Dedifferentiated amniotic fluid mesenchymal stem cell (primary cell): ENCODE results near the gene PRX.
"Not testable (repeated sequence)": the region's sequence is repeated elsewhere in the genome, so short reads cannot be mapped to it uniquely, and the experiment has no call there.

Experiments
- DNase-seq: peaks from one replicate; pipeline ENCODE4 v3.0.0-alpha.2; 2016; ENCODE audit errors: extremely low spot score

PRX gene

GRCh38 chr19:40389404-40390083, 23.6 kb downstream of the PRX start:
- no peak for DNase-seq

DNA sequence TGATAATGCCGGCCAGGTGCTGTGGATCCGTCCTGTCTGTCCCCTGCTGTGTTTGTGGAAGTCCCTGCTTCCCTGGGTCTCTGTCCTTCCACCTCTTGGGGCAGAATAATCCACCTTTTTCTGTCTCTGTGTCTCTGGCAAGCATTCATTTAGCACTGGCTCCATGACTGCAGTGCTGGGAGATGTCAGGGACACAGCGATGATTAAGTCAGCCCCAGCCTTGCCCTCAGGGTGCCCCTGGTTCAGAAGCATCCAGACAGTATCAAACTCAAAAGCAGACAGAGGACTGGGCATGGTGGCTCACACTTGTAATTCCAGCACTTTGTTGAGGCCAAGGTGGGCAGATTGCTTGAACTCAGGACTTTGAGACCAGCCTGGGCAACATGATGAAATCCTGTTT, 24.7 kb downstream of the PRX start:
- DNase-seq, result no peak

- no peak for DNase-seq
Measured at GRCh38 chr19:40387155-40387554, 26.0 kb downstream of the PRX start.

DNA sequence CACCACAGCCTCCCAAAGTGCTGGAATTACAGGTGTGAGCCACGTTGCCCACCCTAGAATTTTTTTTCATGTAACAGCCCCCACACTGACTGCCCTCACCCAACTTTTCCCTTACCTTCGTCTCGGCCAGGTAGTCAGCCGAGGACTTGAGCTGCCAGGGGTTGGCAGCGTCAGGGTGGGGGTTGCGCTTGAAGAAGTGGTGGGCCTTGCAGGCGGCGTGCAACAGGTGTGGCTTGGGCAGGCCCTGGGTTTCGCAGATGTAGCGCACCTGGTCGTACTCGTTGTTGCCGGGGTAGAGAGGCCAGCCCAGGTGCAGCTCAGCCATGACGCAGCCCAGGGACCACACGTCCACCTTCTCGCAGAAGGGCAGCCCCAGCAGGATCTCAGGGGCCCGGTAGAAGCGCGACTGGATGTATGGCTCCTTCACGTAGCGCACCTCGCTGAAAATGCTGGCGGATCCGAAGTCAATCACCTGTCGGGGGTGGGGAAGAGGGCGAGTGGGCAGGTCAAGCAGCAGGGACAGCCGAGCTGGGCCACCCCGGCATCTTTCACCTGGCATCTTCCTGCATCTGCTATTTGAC, 29.4 kb downstream of the PRX start:
- no peak for DNase-seq

GRCh38 chr19:40381321-40381720, 31.9 kb downstream of the PRX start:
- DNase-seq, result no peak

DNA sequence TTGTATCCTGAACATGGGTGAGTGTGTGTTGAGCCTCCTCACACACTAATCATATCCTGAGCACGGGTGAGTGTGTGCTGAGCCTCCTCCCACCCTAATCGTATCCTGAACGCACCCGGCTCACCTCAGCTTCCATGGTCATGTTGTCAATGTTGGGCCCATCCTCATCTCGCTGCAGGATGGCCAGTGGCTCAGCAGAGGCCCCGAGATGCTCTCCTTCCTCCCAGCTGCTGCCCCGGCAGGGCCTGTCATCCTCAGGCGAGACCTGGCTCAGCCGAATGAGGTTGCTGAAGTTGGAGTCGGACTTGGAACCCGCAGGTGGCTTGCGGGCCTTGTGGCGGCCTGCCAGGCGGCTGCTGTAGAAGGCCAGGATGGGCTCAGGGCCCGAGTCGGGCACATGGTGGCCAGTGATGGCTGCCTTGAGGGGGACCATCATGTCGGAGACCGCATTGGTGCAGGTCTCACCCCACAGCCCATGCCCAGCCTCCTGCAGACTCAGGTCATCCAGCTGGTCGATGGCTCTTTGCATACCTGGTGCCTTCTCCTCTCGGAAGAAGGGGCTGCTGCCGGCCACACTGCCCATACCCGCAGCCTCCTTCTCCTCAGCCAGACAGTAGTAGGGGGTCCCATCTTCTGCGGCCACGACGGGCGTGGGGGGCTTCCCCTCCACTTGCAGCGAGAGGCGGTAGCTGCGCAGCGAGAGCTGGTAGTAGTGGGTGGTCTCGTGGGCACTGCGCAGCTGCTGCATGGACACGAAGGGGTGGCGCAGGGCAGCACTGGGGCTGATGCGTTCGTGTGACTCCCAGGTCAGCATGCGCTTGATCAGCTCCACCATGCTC, 32.8 kb downstream of the PRX start:
- DNase-seq, result no peak

- no peak for DNase-seq
Measured at GRCh38 chr19:40379446-40380198, 33.6 kb downstream of the PRX start.

DNA sequence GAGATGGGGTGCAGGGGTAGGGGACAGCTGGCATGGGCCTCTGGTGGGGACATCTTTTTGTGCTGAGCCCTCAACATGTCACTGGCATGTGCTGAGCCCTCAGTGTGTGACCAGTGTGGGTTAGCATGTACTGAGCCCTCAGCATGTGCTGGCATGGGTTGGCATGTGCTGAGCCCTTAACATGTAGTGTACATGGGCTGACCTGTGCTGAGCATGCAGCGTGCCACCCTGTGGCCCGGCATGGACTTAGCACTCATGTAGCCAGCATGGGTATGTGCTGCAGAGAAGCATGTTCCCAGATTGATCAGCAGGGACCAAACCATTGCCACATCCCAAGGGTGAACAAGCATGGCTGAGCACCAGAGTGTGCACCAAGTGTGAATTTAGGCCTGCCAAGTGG, 34.7 kb downstream of the PRX start:
- DNase-seq, result no peak

DNA sequence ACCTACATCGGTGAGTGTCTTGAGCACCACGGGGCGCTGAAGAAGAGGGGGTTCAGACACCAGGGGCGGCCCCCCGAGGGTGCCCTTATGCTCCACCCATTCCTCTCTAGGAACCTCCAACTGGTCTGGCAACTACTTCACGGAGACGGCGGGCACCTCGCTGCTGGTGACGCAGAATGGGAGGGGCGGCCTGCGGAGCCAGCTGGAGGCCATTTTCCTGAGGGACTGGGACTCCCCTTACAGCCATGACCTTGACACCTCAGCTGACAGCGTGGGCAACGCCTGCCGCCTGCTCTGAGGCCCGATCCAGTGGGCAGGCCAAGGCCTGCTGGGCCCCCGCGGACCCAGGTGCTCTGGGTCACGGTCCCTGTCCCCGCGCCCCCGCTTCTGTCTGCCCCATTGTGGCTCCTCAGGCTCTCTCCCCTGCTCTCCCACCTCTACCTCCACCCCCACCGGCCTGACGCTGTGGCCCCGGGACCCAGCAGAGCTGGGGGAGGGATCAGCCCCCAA, 35.2 kb downstream of the PRX start:
- DNase-seq, result no peak

DNA sequence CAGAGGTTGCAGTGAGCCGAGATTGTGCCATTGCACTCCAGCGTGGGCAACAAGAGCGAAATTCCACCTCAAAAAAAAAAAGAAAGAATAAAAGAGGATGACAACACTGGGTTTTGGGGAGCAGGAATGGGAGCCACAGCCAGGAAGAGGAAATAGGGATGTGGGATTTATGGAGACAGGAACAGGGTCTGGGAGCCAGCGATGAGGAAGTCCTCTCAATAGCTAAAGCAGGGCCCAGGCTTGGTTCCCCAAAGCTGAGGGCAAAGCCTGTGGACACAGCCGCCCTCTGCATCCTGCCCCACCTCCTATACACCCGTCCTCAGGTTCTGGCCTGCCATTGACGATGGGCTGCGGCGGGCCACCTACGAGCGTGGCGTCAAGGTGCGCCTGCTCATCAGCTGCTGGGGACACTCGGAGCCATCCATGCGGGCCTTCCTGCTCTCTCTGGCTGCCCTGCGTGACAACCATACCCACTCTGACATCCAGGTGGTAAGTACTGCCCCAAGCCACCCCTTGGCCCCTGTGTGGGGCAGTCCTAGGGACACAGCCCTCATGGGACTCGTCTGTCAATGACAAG, 36.8 kb downstream of the PRX start:
- DNase-seq, result no peak

GRCh38 chr19:40374084-40374483, 39.1 kb downstream of the PRX start:
- no peak for DNase-seq

- DNase-seq, result no peak
Measured at GRCh38 chr19:40371802-40372122, 41.4 kb downstream of the PRX start.

DNA sequence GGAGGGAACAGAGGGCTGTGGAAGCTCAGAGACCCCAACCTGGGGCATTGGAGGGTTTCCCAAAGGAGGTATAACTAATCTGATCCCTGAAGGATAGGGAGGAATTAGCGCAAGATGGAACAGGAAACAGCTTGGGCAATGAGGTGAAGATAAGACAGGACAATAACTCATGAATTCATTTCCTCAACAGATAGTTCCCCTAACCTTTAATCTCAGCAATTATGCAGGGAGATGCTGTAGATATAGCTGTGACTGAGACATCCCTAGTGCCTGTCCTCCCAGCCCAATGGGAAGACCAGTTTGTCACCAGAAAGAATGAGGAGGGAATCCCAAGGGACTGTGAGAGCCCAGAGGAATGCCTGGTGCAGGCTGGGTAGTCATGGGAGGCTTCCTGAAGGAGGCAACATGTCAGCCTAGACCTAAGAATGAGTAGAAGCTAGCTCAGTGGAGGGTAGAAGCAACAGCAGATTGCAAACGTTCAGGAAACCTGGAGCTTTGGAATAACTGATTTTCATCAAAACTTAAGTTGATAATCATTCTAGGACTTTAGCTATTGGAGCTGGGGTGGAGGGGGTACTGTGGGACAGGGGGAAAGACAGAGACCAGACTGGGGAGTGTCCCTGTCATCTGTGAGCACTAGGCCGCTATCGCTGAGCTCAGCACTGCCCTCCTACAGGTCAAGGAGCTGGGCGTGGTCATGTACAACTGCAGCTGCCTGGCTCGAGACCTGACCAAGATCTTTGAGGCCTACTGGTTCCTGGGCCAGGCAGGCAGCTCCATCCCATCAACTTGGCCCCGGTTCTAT, 42.0 kb downstream of the PRX start:
- DNase-seq, result no peak

GRCh38 chr19:40370253-40370652, 42.9 kb downstream of the PRX start:
- DNase-seq, result not testable (repeated sequence)

DNA sequence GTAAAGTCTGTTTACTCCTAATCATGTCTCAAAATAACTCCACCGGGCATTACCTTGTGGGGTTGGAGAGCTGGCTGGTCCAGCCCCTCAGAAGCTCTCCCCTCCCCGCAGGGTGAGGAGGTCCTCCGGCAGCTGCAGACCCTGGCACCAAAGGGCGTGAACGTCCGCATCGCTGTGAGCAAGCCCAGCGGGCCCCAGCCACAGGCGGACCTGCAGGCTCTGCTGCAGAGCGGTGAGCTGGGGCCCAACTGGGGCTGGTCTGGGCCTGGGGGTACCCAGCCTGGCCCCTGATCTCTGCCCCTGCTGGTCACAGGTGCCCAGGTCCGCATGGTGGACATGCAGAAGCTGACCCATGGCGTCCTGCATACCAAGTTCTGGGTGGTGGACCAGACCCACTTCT, 43.4 kb downstream of the PRX start:
- DNase-seq, result no peak

DNA sequence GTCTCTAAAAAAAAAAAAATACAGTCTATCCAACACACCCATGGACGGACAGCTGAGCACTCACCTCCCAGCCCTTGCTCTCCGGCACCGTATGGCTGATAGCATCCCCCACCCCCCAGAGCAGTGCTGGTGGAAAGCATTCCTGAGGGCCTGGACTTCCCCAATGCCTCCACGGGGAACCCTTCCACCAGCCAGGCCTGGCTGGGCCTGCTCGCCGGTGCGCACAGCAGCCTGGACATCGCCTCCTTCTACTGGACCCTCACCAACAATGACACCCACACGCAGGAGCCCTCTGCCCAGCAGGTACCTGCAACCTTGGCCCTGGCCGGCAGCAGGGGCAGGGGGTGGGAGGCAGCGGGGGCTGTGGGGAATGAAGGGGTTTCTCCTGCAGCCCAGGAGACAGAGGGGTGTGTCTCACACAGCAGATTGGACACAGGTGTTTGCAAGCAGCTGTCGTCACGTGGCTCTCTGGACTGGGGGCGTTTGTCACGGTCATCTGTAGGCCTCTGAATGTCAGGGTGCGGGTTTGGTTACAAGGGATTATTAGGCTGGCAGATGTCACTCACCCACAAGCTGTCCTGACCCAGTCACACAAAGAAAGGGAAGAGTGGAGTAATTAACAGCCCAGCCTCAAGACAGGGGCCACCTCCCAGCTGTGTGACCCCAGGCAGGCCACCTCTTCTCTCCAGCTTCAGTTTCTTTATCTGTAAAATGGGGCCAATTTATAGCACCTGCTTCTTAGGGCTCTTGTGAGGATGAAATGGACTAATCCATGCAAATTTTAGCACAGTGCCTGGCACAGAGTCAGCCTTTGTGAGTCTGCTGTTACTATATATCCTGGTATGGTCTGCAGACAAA, 45.4 kb downstream of the PRX start:
- DNase-seq, result no peak

DNA sequence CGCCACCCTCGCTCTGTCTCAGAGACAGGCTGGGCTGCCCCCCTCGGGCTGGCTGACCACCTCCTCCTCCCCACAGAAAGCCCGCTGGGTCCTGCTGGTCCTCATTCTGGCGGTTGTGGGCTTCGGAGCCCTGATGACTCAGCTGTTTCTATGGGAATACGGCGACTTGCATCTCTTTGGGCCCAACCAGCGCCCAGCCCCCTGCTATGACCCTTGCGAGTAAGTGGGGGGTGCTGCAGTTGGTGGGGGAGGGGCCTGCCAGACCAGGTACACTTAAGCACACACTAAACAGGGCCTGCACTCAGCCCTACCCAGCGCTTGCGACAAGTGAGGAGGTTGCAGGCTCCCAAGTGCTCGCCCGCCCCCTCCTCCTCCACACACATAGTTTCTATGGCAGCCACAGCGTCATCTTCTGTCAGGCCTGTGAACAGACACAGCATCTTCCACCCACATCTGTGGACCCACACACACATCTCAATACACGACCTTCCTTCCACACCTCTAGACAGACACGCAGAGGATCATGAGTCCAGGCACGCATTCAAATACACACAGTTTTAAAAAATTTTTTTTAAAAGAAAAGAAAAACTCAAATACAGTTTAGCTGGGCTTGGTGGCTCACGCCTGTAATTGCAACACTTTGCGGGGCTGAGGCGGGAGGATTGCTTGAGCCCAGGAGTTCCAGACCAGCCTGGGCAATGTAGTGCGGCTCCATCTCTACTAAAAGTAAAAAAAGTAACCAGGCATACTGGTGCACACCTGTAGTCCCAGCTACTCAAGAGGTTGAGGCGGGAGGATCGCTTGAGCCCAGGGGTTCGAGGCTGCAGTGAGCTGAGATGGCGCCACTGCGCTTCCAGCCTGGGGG, 46.2 kb downstream of the PRX start:
- no peak for DNase-seq

- peak; percentile 57 for DNase-seq
Measured at GRCh38 chr19:40365613-40366401, 47.4 kb downstream of the PRX start.
